HEK293 (cell line): ENCODE data around the gene TMEM171.

Source experiments
- CTCF ChIA-PET: fragments of 350-600 bp; formaldehyde crosslinking; extraction: SDS; loops from one replicate; lab custom pipeline; 2021; ENCODE audit warnings: antibody characterized with exemption; lab: Yijun Ruan, JAX
- POLR2A ChIA-PET: fragments of 300-600 bp; formaldehyde crosslinking; extraction: SDS; loops from one replicate; lab custom pipeline; 2020; ENCODE audit warnings: antibody characterized with exemption, inconsistent platforms; lab: Yijun Ruan, JAX
- H3K27ac ChIP-seq: fragments of 200-500 bp; sonication (Bioruptor generic); 2 replicates; pipeline ENCODE4 v1.5.1; 2014; ENCODE audit warnings: low read depth, low read length, control low read depth, inconsistent platforms; ENCODE audit errors: extremely low read depth
- H3K36me3 ChIP-seq, 2 experiments: fragments of 200-500 bp in 1 of 2; sonication (Bioruptor generic) in 1 of 2; 1 replicate in 1 of 2; 2 replicates in 1 of 2; pipeline ENCODE4 v1.5.1; 2014 to 2017; ENCODE audit warnings: inconsistent platforms in 2 of 2, low read length in 2 of 2; ENCODE audit not compliant: control insufficient read depth in 2 of 2, insufficient read depth in 1 of 2
- H3K4me1 ChIP-seq: fragments of 200-500 bp; sonication (Bioruptor generic); 2 replicates; pipeline ENCODE4 v1.5.1; 2014; ENCODE audit warnings: mild to moderate bottlenecking, low read length, inconsistent platforms; ENCODE audit not compliant: control insufficient read depth, insufficient read depth
- H3K4me3 ChIP-seq: 2 replicates; pipeline ENCODE4 v1.5.1; 2011; ENCODE audit warnings: low read depth, mild to moderate bottlenecking, control low read depth, low read length, moderate library complexity
- H3K9me3 ChIP-seq: fragments of 200-500 bp; sonication (Bioruptor generic); 2 replicates; pipeline ENCODE4 v1.5.1; 2014; ENCODE audit warnings: low read depth, low read length, inconsistent platforms; ENCODE audit not compliant: control insufficient read depth, insufficient read depth
- FEZF1 ChIP-seq: fragments of 450-650 bp; formaldehyde crosslinking; IDR thresholded peaks from 2 replicates; pipeline ENCODE4 v1.5.1; 2016; ENCODE audit warnings: missing biosample characterization, missing genetic modification characterization
- KLF1 ChIP-seq: fragments of 450-650 bp; formaldehyde crosslinking; IDR thresholded peaks from 2 replicates; pipeline ENCODE4 v1.5.1; 2016; ENCODE audit warnings: missing biosample characterization, missing genetic modification characterization
- OVOL3 ChIP-seq: fragments of 450-650 bp; formaldehyde crosslinking; IDR thresholded peaks from 2 replicates; pipeline ENCODE4 v1.5.1; 2016; ENCODE audit warnings: missing biosample characterization, missing genetic modification characterization
- ZNF114 ChIP-seq: fragments of 450-650 bp; formaldehyde crosslinking; IDR thresholded peaks from 2 replicates; pipeline ENCODE4 v1.5.0; 2017; ENCODE audit warnings: missing biosample characterization, missing genetic modification characterization
- ZNF19 ChIP-seq: fragments of 450-650 bp; formaldehyde crosslinking; IDR thresholded peaks from 2 replicates; pipeline ENCODE4; 2016; ENCODE audit warnings: missing biosample characterization, missing genetic modification characterization, low read depth
- ZNF202 ChIP-seq: fragments of 450-650 bp; formaldehyde crosslinking; IDR thresholded peaks from 2 replicates; pipeline ENCODE4 v1.5.1; 2016; ENCODE audit warnings: missing biosample characterization, missing genetic modification characterization, borderline replicate concordance
- ZNF366 ChIP-seq: fragments of 450-650 bp; formaldehyde crosslinking; conservative IDR thresholded peaks from 2 replicates; pipeline ENCODE4 v1.5.1; 2016; ENCODE audit warnings: missing biosample characterization, missing genetic modification characterization
- ZNF37A ChIP-seq: fragments of 450-650 bp; IDR thresholded peaks from 2 replicates; pipeline ENCODE4 v1.5.1; 2018; ENCODE audit warnings: missing biosample characterization, missing genetic modification characterization
- ZNF394 ChIP-seq: fragments of 450-650 bp; formaldehyde crosslinking; IDR thresholded peaks from 2 replicates; pipeline ENCODE4 v1.5.1; 2016; ENCODE audit warnings: missing biosample characterization, missing genetic modification characterization, mild to moderate bottlenecking, moderate library complexity, borderline replicate concordance
- ZNF433 ChIP-seq: fragments of 450-650 bp; formaldehyde crosslinking; IDR thresholded peaks from 2 replicates; pipeline ENCODE4 v1.5.1; 2016; ENCODE audit warnings: missing biosample characterization, missing genetic modification characterization, low read depth
- ZNF48 ChIP-seq: fragments of 450-650 bp; formaldehyde crosslinking; IDR thresholded peaks from 2 replicates; pipeline ENCODE4 v1.5.1; 2016; ENCODE audit warnings: missing biosample characterization, missing genetic modification characterization
- ZNF529 ChIP-seq: fragments of 450-650 bp; formaldehyde crosslinking; IDR thresholded peaks from 2 replicates; pipeline ENCODE4 v1.5.1; 2017; ENCODE audit warnings: missing genetic modification characterization, missing biosample characterization; ENCODE audit not compliant: insufficient replicate concordance
- ZNF664 ChIP-seq: fragments of 450-650 bp; formaldehyde crosslinking; IDR thresholded peaks from 2 replicates; pipeline ENCODE4 v1.5.1; 2016; ENCODE audit warnings: missing biosample characterization, missing genetic modification characterization
- ZNF776 ChIP-seq: fragments of 450-650 bp; formaldehyde crosslinking; IDR thresholded peaks from 2 replicates; pipeline ENCODE4 v1.5.0; 2017; ENCODE audit warnings: missing biosample characterization, missing genetic modification characterization, borderline replicate concordance
- ZNF791 ChIP-seq: fragments of 450-650 bp; formaldehyde crosslinking; IDR thresholded peaks from 2 replicates; pipeline ENCODE4 v1.5.1; 2016; ENCODE audit warnings: missing biosample characterization, missing genetic modification characterization
- TF ChIP-seq, protein P1 (sequence below): fragments of 450-650 bp; formaldehyde crosslinking; IDR thresholded peaks from 2 replicates; pipeline ENCODE4 v1.5.1; 2016; ENCODE audit warnings: missing biosample characterization, missing genetic modification characterization
- TF ChIP-seq, protein P2 (sequence below): fragments of 450-650 bp; formaldehyde crosslinking; IDR thresholded peaks from 2 replicates; pipeline ENCODE4 v1.5.1; 2016; ENCODE audit warnings: missing biosample characterization, missing genetic modification characterization
- TF ChIP-seq, protein P3 (sequence below): fragments of 450-650 bp; formaldehyde crosslinking; IDR thresholded peaks from 2 replicates; pipeline ENCODE4 v1.5.1; 2016; ENCODE audit warnings: missing biosample characterization, missing genetic modification characterization
- TF ChIP-seq, protein P4 (sequence below): fragments of 450-650 bp; formaldehyde crosslinking; IDR thresholded peaks from 2 replicates; pipeline ENCODE4 v1.5.1; 2016; ENCODE audit warnings: missing biosample characterization, missing genetic modification characterization
- TF ChIP-seq, protein P5 (sequence below): fragments of 450-650 bp; formaldehyde crosslinking; IDR thresholded peaks from 2 replicates; pipeline ENCODE4 v1.5.1; 2016; ENCODE audit warnings: missing biosample characterization, missing genetic modification characterization
- TF ChIP-seq, protein P6 (sequence below): fragments of 450-650 bp; formaldehyde crosslinking; IDR thresholded peaks from 2 replicates; pipeline ENCODE4 v1.5.1; 2016; ENCODE audit warnings: missing biosample characterization, missing genetic modification characterization

The TMEM171 gene

DNA sequence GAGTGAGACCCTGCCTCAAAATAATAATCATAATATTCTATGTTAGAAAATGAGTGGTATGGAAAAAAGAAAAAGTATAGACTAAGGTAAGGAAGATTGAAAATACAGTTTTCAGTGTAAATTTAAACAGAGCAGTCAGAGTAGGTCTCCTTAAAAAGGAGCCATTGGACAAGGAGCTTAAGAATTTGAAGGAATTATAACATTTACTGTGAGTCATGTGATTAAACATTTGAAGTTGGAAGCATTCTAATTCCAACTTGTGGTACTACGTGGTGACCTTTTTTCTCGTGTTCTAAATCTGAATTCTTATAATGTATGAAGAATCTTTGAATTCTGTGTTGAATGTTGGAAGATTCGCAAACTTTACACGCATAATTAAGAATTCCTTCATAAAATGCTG, 39.3 kb upstream of the TMEM171 start (continued):
- TF ChIP-seq, protein P1, sequence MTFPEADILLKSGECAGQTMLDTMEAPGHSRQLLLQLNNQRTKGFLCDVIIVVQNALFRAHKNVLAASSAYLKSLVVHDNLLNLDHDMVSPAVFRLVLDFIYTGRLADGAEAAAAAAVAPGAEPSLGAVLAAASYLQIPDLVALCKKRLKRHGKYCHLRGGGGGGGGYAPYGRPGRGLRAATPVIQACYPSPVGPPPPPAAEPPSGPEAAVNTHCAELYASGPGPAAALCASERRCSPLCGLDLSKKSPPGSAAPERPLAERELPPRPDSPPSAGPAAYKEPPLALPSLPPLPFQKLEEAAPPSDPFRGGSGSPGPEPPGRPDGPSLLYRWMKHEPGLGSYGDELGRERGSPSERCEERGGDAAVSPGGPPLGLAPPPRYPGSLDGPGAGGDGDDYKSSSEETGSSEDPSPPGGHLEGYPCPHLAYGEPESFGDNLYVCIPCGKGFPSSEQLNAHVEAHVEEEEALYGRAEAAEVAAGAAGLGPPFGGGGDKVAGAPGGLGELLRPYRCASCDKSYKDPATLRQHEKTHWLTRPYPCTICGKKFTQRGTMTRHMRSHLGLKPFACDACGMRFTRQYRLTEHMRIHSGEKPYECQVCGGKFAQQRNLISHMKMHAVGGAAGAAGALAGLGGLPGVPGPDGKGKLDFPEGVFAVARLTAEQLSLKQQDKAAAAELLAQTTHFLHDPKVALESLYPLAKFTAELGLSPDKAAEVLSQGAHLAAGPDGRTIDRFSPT (tag by site-specific recombination) = no peak
- TF ChIP-seq ZNF366 (no peak), ZNF791 (tag by site-specific recombination) (no peak), OVOL3 (tag by site-specific recombination) (no peak), FEZF1 (tag by site-specific recombination) (no peak), ZNF776 (no peak), ZNF529 (tag by site-specific recombination) (no peak), ZNF48 (tag by site-specific recombination) (no peak)
- TF ChIP-seq, protein P2, sequence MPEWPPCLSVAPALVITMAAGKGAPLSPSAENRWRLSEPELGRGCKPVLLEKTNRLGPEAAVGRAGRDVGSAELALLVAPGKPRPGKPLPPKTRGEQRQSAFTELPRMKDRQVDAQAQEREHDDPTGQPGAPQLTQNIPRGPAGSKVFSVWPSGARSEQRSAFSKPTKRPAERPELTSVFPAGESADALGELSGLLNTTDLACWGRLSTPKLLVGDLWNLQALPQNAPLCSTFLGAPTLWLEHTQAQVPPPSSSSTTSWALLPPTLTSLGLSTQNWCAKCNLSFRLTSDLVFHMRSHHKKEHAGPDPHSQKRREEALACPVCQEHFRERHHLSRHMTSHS = no peak
- TF ChIP-seq, protein P3, sequence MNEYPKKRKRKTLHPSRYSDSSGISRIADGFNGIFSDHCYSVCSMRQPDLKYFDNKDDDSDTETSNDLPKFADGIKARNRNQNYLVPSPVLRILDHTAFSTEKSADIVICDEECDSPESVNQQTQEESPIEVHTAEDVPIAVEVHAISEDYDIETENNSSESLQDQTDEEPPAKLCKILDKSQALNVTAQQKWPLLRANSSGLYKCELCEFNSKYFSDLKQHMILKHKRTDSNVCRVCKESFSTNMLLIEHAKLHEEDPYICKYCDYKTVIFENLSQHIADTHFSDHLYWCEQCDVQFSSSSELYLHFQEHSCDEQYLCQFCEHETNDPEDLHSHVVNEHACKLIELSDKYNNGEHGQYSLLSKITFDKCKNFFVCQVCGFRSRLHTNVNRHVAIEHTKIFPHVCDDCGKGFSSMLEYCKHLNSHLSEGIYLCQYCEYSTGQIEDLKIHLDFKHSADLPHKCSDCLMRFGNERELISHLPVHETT (tag by site-specific recombination) = no peak
- TF ChIP-seq, all 188 proteins: peak for 0

DNA sequence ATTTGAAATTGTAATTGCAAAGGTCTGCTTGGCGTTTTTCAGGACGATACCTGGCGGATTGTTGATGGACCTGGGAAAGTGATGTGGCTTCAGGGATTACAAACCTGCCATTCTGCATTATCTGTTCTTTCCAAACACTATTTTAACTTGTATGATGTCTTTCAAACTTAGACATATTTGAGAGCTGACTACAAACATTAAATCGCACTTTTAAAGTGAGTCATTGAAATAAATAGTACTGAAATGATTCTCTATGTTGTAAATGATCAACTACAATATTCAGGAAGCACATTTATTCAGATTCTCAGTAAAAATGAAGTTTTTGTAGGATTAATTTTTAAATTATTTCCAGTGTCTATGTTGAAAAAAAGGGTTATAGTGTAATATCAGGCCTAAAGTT, 32.3 kb upstream of the TMEM171 start:
- TF ChIP-seq, protein P4, sequence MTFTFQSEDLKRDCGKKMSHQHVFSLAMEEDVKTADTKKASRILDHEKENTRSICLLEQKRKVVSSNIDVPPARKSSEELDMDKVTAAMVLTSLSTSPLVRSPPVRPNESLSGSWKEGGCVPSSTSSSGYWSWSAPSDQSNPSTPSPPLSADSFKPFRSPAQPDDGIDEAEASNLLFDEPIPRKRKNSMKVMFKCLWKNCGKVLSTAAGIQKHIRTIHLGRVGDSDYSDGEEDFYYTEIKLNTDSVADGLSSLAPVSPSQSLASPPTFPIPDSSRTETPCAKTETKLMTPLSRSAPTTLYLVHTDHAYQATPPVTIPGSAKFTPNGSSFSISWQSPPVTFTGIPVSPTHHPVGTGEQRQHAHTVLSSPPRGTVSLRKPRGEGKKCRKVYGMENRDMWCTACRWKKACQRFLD = no peak
- TF ChIP-seq ZNF37A (tag by site-specific recombination) = no peak
- POLR2A ChIA-PET = no interaction called here
- Histone ChIP-seq H3K36me3 (peaks cover 6 to 22% of the 10 kb centered on the region in 2 experiments), H3K4me1 (no peaks in the 10 kb centered on the region; the same call in 1 of the 2 replicates), H3K27ac (no peak overlapping the region), H3K4me3 (no peak overlapping the region), H3K9me3 (no peaks in the 10 kb centered on the region)
- CTCF ChIA-PET = interaction anchor here (0.6 to 1.4 kb wide), 3 partner anchors 363 to 376 kb away, joined by 3 to 4 read pairs (median 3); no protein-coding TSS in a partner anchor

DNA sequence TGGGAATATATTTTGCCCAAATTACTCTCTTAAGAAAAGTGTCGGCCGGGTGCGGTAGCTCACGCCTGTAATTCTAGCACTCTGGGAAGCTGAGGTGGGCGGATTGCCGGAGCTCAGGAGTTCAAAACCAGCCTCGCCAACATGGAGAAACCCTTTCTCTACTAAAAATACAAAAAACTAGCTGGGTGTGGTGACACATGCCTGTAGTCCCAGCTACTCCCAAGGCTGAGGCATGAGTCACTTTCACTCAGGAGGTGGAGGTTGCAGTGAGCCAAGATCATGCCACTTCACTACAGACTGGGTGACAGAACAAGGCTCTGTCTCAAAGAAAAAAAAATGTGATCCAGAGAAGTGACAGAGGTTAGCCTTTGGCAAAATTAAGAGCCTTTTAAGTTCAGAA, 26.4 kb upstream of the TMEM171 start:
- Histone ChIP-seq H3K9me3 (no peaks in the 10 kb centered on the region), H3K4me1 (0 out of 2 replicates have a peak, but pooled peaks cover 2% of the 10 kb centered on the region), H3K36me3 (peaks cover 0 to 6% of the 10 kb centered on the region in 2 experiments; a peak in 1 of 3 replicates), H3K27ac (no peak overlapping the region), H3K4me3 (no peak overlapping the region)
- CTCF ChIA-PET = interaction anchor here (0.7 to 4.2 kb wide), 4 partner anchors 10 to 137 kb away, joined by 3 to 13 read pairs (median 4); no protein-coding TSS in a partner anchor
- POLR2A ChIA-PET = no interaction called here
- TF ChIP-seq, protein P5, sequence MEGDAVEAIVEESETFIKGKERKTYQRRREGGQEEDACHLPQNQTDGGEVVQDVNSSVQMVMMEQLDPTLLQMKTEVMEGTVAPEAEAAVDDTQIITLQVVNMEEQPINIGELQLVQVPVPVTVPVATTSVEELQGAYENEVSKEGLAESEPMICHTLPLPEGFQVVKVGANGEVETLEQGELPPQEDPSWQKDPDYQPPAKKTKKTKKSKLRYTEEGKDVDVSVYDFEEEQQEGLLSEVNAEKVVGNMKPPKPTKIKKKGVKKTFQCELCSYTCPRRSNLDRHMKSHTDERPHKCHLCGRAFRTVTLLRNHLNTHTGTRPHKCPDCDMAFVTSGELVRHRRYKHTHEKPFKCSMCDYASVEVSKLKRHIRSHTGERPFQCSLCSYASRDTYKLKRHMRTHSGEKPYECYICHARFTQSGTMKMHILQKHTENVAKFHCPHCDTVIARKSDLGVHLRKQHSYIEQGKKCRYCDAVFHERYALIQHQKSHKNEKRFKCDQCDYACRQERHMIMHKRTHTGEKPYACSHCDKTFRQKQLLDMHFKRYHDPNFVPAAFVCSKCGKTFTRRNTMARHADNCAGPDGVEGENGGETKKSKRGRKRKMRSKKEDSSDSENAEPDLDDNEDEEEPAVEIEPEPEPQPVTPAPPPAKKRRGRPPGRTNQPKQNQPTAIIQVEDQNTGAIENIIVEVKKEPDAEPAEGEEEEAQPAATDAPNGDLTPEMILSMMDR (tag by site-specific recombination) = no peak
- TF ChIP-seq ZNF19 (tag by site-specific recombination) = no peak
- peak; percentile 98 for TF ChIP-seq ZNF394 (tag by site-specific recombination)
- no peak for TF ChIP-seq ZNF433
- no peak for TF ChIP-seq ZNF202 (tag by site-specific recombination)
- TF ChIP-seq, protein P6, sequence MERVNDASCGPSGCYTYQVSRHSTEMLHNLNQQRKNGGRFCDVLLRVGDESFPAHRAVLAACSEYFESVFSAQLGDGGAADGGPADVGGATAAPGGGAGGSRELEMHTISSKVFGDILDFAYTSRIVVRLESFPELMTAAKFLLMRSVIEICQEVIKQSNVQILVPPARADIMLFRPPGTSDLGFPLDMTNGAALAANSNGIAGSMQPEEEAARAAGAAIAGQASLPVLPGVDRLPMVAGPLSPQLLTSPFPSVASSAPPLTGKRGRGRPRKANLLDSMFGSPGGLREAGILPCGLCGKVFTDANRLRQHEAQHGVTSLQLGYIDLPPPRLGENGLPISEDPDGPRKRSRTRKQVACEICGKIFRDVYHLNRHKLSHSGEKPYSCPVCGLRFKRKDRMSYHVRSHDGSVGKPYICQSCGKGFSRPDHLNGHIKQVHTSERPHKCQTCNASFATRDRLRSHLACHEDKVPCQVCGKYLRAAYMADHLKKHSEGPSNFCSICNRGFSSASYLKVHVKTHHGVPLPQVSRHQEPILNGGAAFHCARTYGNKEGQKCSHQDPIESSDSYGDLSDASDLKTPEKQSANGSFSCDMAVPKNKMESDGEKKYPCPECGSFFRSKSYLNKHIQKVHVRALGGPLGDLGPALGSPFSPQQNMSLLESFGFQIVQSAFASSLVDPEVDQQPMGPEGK (tag by site-specific recombination) = no peak
- TF ChIP-seq KLF1 (tag by site-specific recombination) = 0 out of 2 replicates have a peak, but pooled peaks have one; percentile 22
- no peak for TF ChIP-seq ZNF114 (tag by site-specific recombination)
- TF ChIP-seq ZNF664 = no peak
